Testis (tissue), 2 donors: ENCODE results near the gene SLCO3A1.

Experiments
- CTCF ChIP-seq, 3 experiments: fragments of 450-650 bp in 2 of 3; fragments of 200-600 bp in 1 of 3; sonication (generic) in 1 of 3; IDR thresholded peaks; one replicate each; pipeline ENCODE4 v1.5.1; 2016 to 2019; ENCODE audit warnings: antibody characterized with exemption in 3 of 3, mild to moderate bottlenecking in 2 of 3, moderate library complexity in 1 of 3
- POLR2A ChIP-seq: fragments of 450-650 bp; IDR thresholded peaks from one replicate; pipeline ENCODE4 v1.6.1; 2017; ENCODE audit warnings: antibody characterized with exemption, mild to moderate bottlenecking, moderate library complexity

- TF ChIP-seq CTCF (IDR thresholded peaks at IDR 0.05) (no peak), POLR2A (no peak)
These were observed 82.8 kb downstream of the SLCO3A1 start for GRCh38 chr15:91936182-91936775.
